Measurements from ENCODE around the gene VKORC1.

The VKORC1 gene

DNA sequence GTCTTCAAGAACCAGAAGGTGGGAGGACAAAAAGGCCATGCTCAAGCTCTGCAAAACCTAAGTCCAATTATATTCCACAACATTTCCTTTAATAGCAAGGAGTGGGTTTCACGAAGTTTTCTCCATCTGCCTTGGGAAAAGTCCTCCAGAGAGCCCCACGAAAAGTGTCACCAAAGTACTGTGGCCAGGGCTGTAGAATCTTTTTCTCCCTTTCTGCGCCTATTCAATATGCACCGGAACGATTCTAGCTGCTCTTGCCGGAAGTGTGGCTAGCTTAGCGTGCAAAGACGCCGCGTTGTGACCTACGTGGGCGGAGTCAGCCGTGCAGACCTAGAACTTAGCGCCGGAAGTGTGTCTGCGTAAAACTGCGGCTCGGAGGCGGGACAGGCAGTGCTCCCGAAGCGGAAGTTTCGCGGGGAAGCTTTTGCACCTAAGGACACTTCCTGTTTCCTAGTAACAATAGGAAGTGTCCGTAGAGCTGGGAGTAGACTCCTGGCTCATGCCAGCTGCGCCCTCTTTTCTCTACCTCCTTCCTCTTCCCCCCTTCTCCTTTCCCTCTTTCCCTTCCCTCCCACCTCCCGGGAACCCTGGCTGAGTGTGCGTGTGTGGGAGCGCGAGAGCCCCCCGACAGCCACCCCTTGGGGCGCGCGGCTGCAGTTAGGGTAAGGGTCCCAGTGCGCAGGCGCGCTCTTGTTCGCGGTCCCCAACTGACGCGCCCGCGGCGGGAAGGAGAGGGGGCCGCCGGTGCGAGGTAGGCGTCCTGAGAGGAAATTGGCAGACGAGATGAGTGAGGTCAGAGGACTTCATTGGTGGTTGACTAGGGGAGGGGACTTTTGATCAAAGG lies 20.4 kb downstream of the VKORC1 start, which contains the start of the genes ZNF646 and ZNF668:
Gene ZNF646 (plus strand): TSS at position 453 of the 844 bp plus-strand sequence. CDS start 1,903 bp downstream, outside the sequence.
Gene ZNF668 (minus strand): TSS at position 271 of the 844 bp plus-strand sequence. CDS start 9,781 bp downstream, outside the sequence.
- peak within 1 kb of the TSS; percentile 98 for H3K4me3 ChIP-seq (ENCODE audit: low read length)
- DNase-seq (ENCODE audit: low read depth, low spot score): peak; percentile 99

DNA sequence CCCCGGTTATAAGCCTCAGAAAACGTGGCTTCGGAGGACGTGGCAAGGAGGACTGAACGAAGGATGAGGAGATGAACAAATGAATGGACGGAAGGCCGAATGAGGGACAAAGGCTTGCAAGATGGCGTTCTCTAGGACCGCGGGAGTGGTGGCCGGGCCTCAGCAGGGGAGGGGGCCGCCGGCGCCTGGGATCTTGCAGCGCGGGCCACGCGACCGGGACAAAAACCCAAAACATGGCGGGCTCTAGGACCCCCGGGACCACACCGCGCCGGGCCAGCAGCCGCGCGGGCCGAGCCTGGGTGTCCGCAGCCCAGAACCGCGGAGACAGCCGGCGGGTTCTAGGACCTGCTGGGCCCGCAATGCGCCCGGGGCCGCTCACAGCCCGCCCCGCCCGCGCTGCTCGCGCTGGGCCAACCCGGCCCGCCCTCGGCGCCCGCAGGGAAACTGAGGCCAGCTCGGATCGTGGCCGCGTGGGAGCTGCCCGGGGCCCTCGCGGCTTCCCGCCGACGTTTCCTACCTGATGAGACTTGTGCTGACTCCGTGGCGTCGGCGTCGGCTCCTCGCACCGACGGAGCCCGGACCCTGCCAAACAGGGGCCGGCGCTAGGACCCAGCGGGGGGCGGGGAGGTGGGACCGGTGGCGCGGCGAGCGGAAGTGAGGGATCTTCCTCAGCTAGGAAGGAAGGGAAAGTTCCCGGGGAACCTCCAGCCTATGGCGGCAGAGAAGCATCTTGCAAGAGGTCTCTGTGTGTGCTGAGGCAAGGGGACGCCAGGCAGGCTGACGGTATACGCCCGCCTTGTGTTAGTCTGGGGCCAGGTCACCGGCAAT lies 21.2 kb downstream of the VKORC1 start:
- peak overlapping the region; percentile 98 for H3K4me3 ChIP-seq (ENCODE audit: low read length)
- peak; percentile 82 for DNase-seq (ENCODE audit: low read depth, low spot score)

DNA sequence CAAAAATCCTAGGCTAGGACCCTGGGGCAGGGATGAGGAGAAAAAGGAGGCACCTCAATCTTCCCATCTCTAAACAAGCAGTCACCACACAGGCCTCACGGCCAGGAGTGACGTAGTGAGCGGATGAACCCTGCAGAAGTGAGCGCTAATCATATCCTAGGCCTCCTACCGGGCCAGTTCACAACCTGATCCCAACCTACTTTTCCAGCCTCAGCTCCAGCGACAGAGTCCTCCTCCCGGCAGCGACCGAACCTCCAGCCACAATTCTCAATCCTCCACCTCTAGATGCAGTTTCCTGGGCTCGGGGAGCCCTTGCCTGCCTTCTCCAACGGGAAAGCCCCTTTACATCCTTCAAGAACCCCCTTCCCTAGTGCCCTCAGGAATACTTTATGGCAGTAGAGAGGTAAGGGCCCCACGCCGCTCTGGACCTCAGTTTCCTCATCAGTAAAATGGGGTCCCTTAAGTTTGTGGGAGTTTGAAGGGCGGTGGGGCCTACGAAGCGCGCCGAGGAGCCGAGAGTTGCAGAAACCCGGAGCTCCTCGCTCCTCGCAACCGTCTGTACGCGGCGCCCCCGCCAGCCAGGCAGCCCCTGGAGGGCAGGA lies 22.0 kb downstream of the VKORC1 start:
- peak overlapping the region; percentile 98 for H3K4me3 ChIP-seq (ENCODE audit: low read length)
- peak; percentile 45 for DNase-seq (ENCODE audit: low read depth, low spot score)

DNA sequence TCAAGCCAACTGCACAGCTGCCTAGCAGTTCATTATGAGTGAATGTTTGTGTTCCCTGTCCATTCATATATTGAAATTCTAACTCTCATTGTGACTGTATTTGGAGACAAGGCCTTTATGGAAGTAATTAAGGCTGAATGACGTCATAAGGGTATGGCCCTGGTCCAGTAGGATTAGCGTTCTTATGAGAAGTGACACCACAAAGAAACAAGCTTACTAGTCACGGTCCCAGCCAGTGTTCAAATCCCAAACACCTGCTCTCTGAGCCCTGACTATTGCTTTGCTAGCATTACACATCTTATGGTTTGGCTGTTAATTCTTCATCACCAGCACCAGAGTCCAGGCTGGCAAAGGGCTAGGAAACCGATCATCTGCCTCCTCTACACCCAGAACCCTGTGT lies 22.7 kb downstream of the VKORC1 start:
- DNase-seq (ENCODE audit: low read depth, low spot score): no peak
- H3K4me3 ChIP-seq (ENCODE audit: low read length): peak overlapping the region; percentile 98

DNA sequence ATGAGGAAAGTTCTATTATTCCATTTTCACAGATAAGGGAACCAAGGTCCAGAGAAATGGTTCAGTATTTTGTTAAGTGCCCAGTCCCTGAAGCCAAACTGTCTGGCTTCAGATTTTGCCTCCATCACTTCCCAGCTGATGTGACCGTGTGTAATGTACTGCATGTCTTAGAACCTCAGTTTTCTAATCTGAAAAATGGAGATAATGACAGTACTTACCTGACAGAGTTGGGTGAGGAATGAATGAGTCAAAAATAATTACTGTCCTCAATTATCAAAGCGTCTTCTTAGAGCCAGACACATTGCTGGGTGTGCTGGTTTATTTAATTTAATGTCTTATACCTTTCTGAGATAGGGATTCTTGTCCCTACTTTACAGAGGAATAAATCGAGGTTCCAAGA lies 27.3 kb downstream of the VKORC1 start:
- H3K4me3 ChIP-seq (ENCODE audit: low read length): no peak overlapping the region
- DNase-seq (ENCODE audit: low read depth, low spot score): no peak

DNA sequence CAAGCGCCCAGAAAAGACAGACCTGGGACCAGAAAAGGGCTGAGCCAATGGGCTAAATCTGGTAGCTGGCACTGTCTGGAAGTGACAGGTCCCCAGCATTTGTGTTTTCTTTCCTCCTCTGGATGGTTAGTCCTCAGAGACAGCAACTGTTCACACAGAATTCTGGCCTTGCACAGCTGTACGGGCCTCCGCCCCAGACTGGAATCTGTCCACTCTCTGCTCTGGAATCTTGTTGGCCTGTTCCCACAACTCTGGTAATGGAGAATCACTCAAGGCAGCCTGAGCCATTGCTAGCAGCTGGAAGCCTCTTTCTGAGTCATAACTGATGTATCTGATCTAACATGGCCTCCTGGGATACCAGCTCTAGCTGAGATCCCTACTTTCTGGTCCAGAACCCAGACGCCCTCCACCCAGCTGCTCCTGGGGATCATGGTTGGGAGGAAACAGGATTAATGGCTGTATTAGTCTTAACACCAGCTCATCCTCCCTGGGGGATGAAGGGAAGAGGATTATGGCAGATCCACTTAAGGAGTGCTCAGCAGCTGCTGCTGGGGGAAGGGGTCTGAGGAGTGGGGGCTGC lies 29.6 kb downstream of the VKORC1 start:
- no peak for DNase-seq (ENCODE audit: low read depth, low spot score)
- H3K4me3 ChIP-seq (ENCODE audit: low read length): no peak overlapping the region; the same call in 1 of the 2 replicates

DNA sequence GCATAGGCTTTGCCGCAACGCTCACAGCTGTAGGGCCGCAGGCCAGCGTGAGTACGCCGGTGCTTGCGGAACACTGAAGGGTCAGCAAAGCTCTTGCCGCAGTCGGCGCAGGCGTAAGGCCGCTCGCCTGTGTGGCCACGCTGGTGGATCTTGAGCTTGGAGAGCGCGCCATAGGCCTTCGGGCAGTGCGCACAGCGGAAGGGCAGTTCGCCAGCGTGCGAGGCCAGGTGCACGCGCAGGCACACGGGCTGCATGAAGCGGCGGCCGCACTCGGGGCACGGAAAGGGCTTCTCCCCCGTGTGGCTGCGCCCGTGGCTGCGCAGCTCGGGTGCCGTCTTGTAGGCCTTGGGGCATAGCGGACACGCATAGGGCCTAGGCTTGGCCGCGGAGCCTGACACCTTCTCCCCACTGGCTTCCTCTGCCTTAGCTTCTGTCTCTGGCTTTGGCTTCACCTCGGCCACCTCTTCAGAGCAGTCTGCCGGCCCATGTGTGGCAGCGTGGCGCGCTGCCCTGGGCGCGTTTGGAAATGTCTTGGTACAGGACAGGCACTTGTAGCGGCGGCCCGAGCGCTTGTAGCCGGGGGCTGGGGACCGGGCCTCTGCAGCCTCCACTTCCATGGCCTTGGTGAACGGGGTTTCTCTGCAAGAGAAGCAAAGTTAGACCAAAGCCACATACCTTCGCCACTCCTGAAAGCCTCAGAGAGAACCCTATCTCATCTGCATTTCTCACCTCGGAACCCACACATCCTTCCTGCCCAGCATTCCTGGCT lies 30.6 kb downstream of the VKORC1 start:
- peak overlapping the region; percentile 15 for H3K4me3 ChIP-seq (ENCODE audit: low read length)
- DNase-seq (ENCODE audit: low read depth, low spot score): peak; percentile 69

DNA sequence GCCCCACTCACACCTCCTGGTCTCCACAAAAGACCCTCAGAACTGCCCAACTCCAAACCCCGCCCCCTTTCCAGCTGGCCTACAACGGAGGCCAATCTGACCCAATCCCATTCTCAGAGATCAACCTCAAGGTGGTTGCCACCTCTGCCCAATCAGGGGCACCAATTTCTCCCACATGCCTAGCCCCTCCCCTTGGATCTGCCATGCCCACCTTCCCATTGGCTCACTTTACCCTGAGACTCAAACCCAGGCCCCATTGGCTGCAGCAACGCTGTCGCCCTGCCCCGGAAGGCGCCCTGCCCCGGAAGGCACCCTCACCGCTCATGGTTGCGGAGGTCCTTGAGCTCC lies 31.1 kb downstream of the VKORC1 start:
- no peak for DNase-seq (ENCODE audit: low read depth, low spot score)
- H3K4me3 ChIP-seq (ENCODE audit: low read length): no peak overlapping the region

DNA sequence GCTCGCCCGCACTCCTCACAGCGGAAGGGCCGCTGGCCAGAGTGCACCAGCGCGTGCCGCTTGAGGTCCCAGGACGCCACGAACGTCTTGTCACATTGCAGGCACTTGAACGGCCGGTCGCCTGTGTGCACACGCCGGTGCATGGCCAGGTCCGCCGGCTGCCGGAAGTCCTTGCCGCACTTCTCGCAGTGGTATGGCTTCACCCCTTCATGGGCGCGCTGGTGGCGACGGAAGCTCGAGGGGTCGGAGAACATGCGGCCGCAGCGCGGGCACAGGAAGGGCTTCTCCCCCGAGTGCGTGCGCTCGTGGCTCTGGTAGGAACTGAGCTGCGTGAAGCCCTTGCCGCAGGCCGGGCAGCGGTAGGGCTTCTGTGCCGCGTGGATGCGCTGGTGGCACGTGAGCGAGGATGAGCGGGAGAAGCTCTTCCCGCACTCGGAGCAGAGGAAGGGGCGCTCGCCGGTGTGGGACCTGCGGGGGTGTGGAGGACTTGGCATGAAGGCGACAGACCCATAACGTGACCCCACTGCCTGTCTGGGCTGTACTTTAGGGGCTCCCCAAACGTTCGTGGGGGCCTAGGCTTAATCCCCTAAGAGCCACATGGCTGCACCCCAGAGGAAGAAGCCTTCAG lies 32.7 kb downstream of the VKORC1 start:
- no peak for DNase-seq (ENCODE audit: low read depth, low spot score)
- no peak overlapping the region for H3K4me3 ChIP-seq (ENCODE audit: low read length)

DNA sequence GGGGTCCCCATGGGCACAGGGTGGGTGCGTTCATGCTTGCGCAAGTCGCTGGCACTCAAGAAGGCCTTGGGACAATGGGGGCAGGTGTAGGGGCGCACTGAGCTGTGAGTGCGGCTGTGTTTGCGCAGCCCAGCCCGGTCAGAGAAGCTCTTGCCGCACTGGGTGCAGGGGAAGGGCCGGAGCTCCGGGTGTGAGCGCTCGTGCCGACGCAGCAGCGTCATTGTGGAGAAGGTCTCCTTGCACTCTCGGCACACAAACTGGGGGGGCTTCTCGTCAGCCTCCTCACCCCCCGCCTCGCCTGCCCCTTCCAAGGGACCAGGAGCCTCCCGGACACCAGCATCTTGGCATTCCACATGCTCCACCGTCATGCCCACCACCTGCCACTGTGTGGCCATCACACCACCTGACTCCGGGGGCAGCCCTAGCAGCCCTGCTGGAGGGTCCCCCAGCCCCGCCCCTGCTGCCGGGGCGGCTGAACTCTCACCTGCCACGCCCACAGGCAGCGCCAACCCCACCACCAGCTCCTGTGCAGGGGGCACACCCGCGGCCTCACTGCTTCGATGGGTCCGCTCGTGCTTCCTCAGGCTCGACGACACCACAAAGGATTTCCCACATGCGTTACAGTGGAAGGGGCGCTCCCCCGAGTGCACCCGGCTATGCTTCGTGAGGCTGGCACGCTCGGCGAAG lies 33.3 kb downstream of the VKORC1 start:
- H3K4me3 ChIP-seq (ENCODE audit: low read length): no peak overlapping the region
- no peak for DNase-seq (ENCODE audit: low read depth, low spot score)

DNA sequence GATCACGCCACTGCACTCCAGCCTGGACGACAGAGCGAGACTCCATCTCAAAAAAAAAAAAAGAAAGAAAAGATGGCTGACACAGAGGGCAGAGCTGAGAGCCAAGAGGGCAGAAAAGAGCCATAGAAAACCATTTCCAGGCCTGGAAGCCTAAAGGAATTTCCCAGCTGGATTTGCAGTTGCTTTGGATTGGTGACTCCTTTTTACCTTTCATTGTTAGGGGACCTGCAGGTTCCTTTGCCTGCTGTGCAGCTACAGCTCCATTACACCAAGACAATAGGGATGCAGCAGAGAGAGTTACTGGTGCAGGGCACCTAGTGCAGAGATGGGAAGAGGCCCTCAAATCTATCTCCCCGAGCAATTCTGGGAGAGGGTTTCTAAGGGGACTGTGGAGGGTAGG lies 39.0 kb downstream of the VKORC1 start:
- DNase-seq (ENCODE audit: low read depth, low spot score): no peak
- no peak overlapping the region for H3K4me3 ChIP-seq (ENCODE audit: low read length)

DNA sequence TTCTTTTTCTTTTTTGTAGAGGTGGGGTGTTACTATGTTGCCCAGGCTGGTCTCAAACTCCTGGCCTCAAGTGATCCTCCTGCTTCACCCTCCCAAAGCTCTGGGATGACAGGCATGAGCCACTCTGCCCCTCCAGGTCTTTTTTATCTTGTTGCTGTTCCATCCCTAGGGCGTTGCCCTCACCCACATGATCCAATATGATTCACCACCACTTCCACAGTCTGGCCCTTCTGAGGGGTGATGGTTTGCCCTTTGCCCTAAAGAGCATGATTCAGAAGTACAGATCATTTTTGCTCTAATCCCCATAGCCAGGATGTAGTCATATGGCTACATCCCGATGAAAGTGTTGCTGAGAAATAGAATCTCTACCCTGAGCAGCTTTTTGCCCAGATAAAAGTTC lies 42.5 kb downstream of the VKORC1 start:
- no peak overlapping the region for H3K4me3 ChIP-seq (ENCODE audit: low read length)
- no peak for DNase-seq (ENCODE audit: low read depth, low spot score)

DNA sequence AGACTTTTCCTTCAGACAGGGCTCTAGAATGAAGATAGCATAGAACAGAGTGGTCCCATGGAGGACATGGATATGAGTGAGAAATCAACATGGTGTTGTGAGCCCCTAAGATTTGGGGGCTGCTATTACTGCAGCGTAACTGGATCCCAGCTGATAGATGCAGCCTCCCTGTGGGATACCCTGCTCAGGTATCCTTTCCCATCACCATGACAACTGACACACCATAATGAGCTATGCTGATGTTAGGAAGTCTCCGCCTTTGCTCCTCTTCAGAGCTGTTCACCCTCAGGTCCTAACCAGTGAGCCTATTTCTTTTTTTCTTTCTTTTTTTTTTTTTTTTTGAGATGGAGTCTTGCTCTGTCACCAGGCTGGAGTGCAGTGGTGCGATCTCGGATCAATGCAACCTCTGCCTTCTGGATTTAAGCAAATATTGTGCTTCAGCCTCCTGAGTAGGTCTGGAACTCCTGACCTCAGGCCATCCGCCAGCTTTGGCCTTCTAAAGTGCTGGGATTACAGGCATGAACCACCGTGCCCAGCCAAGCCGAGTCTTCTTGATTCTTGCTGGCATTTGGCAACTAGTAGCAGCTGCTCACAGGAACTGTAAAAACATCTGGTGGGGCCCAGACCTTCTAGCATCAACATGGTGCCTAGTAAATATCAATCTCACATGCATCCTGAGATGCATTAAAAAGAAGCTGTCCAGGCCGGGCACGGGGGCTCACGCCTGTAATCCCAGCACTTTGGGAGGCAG lies 44.1 kb downstream of the VKORC1 start:
- no peak overlapping the region for H3K4me3 ChIP-seq (ENCODE audit: low read length)
- no peak for DNase-seq (ENCODE audit: low read depth, low spot score)

DNA sequence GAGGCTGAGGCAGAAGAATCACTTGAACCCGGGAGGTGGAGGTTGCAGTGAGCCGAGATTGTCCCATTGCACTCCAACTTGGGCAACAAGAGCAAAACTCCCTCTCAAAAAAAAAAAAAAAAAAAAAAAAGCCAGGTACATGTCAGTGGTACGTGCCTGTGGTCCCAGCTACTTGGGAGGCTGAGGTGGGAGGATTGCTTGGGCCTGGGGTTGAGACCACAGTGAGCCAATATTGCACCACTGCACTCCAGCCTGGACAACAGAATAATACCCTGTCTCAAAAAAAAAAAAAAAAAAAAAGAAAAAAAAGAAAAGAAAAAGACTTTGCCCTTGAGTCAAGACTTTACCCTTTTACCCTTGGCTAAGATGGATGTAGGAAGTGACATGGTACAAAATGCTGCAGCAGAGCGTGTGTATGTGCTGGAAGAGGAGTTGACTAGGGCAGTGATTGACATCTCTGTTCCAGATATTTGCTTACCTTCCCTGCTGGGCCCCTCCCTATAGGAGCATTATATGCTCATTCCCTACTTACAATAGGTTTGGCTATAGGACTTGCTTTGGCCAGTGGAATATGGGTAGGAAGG lies 50.6 kb downstream of the VKORC1 start:
- DNase-seq (ENCODE audit: low read depth, low spot score): no peak
- no peak overlapping the region for H3K4me3 ChIP-seq (ENCODE audit: low read length)

DNA sequence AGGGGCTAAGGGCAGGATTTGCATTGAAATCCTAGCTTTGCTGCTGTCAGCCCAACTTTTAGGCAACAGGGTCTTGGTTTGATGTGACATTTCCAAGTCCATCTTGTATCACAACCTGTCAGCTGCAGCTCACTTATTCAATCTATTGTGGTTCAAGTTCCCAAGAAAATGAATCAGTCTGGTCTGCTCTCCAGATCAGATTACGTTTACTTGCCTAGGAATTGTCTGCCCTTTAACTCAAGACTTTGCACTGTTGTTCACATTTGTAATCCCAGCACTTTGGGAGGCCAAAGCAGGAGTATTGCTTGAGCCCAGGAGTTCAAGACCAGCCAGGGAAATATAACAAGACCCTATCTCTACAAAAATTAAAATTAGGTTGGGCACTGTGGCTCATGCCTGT lies 51.2 kb downstream of the VKORC1 start:
- H3K4me3 ChIP-seq (ENCODE audit: low read length): no peak overlapping the region

DNA sequence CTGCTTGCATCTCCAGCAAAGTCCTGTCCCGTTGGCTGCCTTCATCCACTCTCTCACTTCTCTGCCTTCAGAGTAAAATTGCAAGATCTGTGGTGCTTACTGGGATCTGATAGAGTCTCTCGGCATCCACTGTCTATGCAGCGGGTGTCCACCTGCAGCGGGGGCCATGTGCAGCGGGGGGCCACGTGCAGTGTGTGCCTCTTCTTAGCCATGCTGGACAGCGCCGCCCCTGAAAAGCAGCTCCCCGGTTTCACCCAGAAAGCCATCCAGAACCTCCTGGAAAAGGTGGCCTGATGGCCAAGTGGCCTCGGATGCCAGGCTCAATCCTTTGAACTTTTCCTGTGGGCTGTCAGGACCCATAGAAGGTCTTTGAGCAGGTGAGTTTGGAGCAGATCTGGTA lies 51.7 kb downstream of the VKORC1 start:
- H3K4me3 ChIP-seq (ENCODE audit: low read length): no peak overlapping the region
- no peak for DNase-seq (ENCODE audit: low read depth, low spot score)

More for the DNA sequence above, 51.2 kb downstream of the VKORC1 start:
- no peak for DNase-seq (ENCODE audit: low read depth, low spot score)
